Measurements from ENCODE around the gene FCN2. TPM values are rescaled to one million over a fixed set of nuclear protein-coding genes. Genes with fewer than 3 reads are reported as not detected.

Gene FCN2
- total and polyA plus RNA-seq, 7 donors, result 0.07 TPM; not detected in 6

DNA sequence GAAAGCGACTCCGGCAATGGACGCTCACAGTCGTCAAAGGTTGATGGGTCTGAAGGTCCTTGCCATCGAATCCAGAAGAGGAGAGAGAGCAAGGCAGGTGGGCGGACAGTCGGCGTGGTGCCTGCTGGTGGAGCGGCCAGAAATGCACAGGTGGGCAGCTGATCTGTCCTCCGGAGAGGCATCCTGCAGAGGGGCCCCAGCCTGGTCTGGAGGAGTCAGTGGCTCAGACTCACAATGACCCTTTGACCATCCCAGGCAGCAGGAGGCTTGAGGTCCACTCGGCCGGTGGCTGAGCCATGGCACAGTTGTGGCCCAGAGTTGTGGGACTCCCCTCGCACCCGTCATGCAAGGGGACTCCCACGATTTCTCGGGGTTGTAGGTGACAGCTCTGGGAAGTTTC, 34.4 kb upstream of the FCN2 start:
- no peak for ATAC-seq
- Histone ChIP-seq H3K4me1 (no peaks in the 10 kb centered on the region), H3K27ac (no peak overlapping the region), H3K36me3 (ENCODE audit: insufficient read depth in 1 of 2, low read depth in 1 of 2) (no peaks in the 10 kb centered on the region), H3K27me3 (ENCODE audit: insufficient read depth in 3 of 3, low read length in 2 of 3) (peaks cover 0 to 8% (median 5%) of the 10 kb centered on the region in 3 donors), H3K9me3 (no peaks in the 10 kb centered on the region), H3K4me3 (no peak overlapping the region)
- WGBS, 3 donors, result 77 to 85% (median 83%) methylated on average over 16 of the region's 16 CpGs
- TF ChIP-seq, protein P1, sequence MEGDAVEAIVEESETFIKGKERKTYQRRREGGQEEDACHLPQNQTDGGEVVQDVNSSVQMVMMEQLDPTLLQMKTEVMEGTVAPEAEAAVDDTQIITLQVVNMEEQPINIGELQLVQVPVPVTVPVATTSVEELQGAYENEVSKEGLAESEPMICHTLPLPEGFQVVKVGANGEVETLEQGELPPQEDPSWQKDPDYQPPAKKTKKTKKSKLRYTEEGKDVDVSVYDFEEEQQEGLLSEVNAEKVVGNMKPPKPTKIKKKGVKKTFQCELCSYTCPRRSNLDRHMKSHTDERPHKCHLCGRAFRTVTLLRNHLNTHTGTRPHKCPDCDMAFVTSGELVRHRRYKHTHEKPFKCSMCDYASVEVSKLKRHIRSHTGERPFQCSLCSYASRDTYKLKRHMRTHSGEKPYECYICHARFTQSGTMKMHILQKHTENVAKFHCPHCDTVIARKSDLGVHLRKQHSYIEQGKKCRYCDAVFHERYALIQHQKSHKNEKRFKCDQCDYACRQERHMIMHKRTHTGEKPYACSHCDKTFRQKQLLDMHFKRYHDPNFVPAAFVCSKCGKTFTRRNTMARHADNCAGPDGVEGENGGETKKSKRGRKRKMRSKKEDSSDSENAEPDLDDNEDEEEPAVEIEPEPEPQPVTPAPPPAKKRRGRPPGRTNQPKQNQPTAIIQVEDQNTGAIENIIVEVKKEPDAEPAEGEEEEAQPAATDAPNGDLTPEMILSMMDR (IDR thresholded peaks at IDR 0.05), result no peak
- DNase-seq, result no peak
- intact Hi-C loops (cut with DNase I), result no loop called here

DNA sequence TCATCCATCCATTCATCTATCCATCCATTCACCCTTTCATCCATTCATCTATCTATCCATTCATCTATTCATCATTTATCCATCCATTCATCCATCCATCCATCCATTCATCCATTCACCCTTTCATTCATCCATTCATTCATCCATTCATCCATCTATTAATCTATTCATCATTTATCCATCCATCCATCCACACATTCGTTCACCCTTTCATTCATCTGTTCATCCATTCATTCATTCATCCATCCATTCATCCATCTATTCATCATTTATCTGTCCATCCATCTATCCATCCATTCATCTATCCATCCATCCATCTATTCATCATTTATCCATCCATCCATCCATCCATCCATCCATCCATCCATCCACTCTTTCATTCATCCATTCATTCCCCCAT, 33.9 kb upstream of the FCN2 start:
- ATAC-seq, result no peak
- H3K4me1 ChIP-seq, result no peaks in the 10 kb centered on the region
- no peaks in the 10 kb centered on the region for H3K36me3 ChIP-seq (ENCODE audit: insufficient read depth in 1 of 2, low read depth in 1 of 2)
- DNase-seq, result no peak
- H3K27me3 ChIP-seq (ENCODE audit: insufficient read depth in 3 of 3, low read length in 2 of 3), result peaks cover 0 to 8% (median 5%) of the 10 kb centered on the region in 3 donors
- intact Hi-C loops (cut with DNase I), result no loop called here
- 80 to 85% (median 84%) methylated on average over 1 of the region's 1 CpG for WGBS, 3 donors
- TF ChIP-seq, protein P1 (IDR thresholded peaks at IDR 0.05), result no peak
- H3K9me3 ChIP-seq, result no peaks in the 10 kb centered on the region
- H3K4me3 ChIP-seq, result no peak overlapping the region
- H3K27ac ChIP-seq, result no peak overlapping the region

DNA sequence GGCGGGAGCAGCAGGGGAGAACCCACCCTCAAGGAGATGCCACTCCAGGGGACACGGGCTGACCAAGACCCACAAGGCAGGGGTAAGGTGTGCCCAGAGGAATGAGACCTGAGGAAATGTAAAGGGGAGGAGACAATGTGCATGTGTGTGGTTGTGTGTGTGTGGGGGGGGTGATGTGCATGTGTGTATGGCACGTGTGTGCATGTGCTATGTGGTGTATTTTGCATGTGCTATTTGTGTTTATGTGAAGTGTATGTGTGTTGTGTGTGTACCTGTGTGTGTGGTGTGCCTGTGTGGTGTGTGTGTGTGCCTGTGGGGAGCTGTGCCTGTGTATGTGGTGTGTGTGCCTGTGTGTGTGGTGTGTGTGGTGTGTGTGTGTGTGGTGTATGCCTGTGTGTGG, 33.5 kb upstream of the FCN2 start:
- no peak for ATAC-seq
- H3K4me3 ChIP-seq, result no peak overlapping the region
- 84 to 89% (median 85%) methylated on average over 3 of the region's 3 CpGs for WGBS, 3 donors

DNA sequence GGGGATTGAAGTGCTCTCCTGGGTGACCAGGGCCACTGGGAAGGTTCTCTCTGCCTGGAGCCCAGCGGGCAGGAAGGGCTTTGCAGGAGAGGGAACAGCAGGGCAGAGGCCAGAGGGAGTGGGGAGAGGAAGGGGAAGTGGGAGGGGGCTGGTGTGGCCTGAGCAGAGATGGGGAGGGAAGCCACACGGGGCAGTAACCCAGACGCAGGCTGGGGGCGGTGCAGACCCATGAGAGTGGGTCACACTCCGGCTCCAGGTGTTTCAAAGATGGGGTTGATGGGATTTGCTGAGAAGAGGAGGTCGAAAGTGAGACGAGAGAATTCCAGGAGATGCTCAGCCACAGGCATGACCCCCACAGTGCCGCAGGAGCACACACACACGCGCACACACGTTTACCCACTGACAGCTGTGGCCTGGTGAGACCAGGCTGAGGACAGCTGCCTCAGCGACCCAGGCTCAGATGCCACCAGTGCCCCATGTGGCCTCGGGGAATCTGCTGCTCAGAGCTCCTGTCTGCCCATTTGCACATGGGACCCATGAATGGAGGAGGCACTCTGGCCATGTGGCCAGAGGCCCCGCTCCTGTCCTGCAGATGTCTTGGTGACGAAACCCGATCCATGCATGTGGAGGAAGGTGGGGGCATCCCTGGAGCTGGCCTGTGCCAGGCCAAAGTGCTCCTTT, 32.7 kb upstream of the FCN2 start:
- Histone ChIP-seq H3K4me1 (no peaks in the 10 kb centered on the region), H3K36me3 (ENCODE audit: insufficient read depth in 1 of 2, low read depth in 1 of 2) (no peaks in the 10 kb centered on the region), H3K27me3 (ENCODE audit: insufficient read depth in 3 of 3, low read length in 2 of 3) (peaks cover 0 to 9% (median 5%) of the 10 kb centered on the region in 3 donors), H3K4me3 (no peak overlapping the region), H3K9me3 (no peaks in the 10 kb centered on the region), H3K27ac (no peak overlapping the region)
- ATAC-seq (no peak), DNase-seq (no peak)
- intact Hi-C loops (cut with DNase I), result no loop called here
- WGBS, 3 donors, result 43 to 48% (median 44%) methylated on average over 16 of the region's 16 CpGs
- TF ChIP-seq, protein P1 (IDR thresholded peaks at IDR 0.05), result no peak

More for the DNA sequence above, 33.5 kb upstream of the FCN2 start:
- Histone ChIP-seq H3K9me3 (no peaks in the 10 kb centered on the region), H3K27me3 (ENCODE audit: insufficient read depth in 3 of 3, low read length in 2 of 3) (peaks cover 0 to 8% (median 5%) of the 10 kb centered on the region in 3 donors), H3K36me3 (ENCODE audit: insufficient read depth in 1 of 2, low read depth in 1 of 2) (no peaks in the 10 kb centered on the region), H3K4me1 (no peaks in the 10 kb centered on the region), H3K27ac (no peak overlapping the region)
- intact Hi-C loops (cut with DNase I), result no loop called here
- DNase-seq, result no peak
- TF ChIP-seq, protein P1 (IDR thresholded peaks at IDR 0.05), result no peak

DNA sequence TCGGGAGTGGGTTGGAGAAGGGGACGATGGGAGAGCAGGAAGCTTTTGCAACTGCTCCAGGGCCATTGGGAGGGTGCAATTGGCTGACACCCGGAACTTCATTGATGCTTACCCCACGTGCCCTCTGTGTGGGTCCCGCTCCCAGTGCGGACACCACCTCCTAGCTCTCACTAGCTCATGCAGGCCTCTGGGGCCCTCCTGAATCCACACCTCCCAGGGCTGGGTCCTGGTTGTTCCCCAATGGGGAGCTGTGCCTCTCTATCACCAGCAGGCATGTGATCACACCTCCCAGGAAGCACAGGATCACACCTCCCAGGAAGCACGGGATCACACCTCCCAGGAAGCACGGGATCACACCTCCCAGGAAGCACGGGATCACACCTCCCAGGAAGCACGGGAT, 32.1 kb upstream of the FCN2 start:
- intact Hi-C loops (cut with DNase I), result no loop called here
- no peak for ATAC-seq

More for the DNA sequence above, 32.1 kb upstream of the FCN2 start:
- Histone ChIP-seq H3K4me3 (no peak overlapping the region), H3K4me1 (no peaks in the 10 kb centered on the region), H3K27ac (no peak overlapping the region), H3K27me3 (ENCODE audit: insufficient read depth in 3 of 3, low read length in 2 of 3) (peaks cover 0 to 13% (median 5%) of the 10 kb centered on the region in 3 donors), H3K36me3 (ENCODE audit: insufficient read depth in 1 of 2, low read depth in 1 of 2) (no peaks in the 10 kb centered on the region), H3K9me3 (no peaks in the 10 kb centered on the region)
- no peak for DNase-seq
- TF ChIP-seq, protein P1 (IDR thresholded peaks at IDR 0.05), result no peak
- 88 to 92% (median 90%) methylated on average over 7 to 10 of the region's 10 CpGs for WGBS, 3 donors
